HG03175 (cell line): ENCODE results near the gene CHRNA5.
"Not testable (repeated sequence)": the region's sequence is repeated elsewhere in the genome, so short reads cannot be mapped to it uniquely, and the experiment has no call there.

Source experiments
- ATAC-seq: cut with Tn5 transposase; IDR thresholded peaks from one replicate; pipeline ENCODE4 v1.9.1; 2021; ENCODE audit warnings: mild to moderate bottlenecking, moderate library complexity; ENCODE audit not compliant: unreplicated experiment

The CHRNA5 gene

DNA sequence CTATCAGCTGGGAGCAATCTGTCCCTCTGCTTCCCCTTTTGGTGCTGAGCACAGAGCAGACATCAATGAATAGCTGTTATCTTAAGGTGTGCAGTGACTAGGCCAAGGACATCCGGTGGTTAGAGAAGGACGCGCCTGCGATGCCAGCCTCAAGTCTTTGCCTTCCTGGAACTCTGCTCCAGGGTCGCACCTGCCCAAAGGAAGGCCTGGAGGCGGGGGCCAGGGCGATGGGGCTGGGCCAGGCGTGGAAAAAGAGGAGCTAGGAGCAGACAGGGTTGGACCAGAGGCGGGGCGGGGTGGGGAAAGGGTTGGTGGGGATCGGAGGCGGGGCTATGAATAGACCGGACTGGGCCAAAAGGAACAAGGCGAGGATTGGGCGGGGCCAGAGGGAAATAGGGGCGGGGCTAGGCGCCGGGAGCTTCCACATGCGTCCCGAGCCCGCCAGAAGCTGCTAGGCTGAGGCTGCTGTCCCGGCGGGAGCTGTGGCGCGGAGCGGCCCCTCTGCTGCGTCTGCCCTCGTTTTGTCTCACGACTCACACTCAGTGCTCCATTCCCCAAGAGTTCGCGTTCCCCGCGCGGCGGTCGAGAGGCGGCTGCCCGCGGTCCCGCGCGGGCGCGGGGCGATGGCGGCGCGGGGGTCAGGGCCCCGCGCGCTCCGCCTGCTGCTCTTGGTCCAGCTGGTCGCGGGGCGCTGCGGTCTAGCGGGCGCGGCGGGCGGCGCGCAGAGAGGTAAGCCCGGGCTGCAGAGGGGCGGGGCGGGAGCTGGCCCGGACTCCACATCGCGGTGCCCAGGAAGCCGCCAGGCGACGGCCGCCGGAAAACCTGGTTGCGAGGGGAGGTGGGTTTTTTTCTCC, at the start of gene CHRNA5:
TSS of gene CHRNA5 (plus strand) at position 424 of the 854 bp plus-strand sequence. CDS start at position 624, 200 bp downstream.
- peak; percentile 62 for ATAC-seq

DNA sequence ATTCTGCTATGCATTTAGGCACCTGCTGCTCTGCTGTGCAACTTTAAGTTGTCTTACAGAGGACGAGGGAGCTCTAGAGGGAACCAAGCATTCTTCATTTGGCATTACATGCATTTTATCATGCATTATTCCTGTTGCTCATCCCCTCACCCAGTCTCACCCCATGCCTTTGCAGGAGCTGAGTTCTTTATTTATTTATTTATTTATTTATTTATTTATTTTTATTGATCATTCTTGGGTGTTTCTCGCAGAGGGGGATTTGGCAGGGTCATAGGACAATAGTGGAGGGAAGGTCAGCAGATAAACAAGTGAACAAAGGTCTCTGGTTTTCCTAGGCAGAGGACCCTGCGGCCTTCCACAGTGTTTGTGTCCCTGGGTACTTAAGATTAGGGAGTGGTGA, 45.3 kb upstream of the CHRNA5 start:
- ATAC-seq, result not testable (repeated sequence)

DNA sequence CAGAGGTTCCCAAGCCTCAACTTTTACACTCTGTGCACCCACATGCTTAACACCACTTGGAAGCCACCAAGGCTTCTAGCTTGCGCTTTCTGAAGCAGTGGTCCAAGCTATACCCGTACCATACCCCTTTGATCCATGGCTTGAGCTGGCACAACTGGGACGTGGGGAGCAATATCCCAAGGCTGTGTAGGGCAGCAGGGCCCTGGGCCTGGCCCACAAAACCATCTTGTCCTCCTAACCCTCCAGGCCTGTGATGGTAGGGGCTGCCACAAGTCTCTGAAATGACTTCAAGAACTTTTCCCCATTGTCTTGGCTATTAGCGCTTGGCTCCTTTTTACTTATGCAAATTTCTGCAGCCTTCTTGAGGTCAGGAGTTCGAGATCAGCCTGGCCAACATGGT, 41.1 kb upstream of the CHRNA5 start:
- ATAC-seq, result no peak

DNA sequence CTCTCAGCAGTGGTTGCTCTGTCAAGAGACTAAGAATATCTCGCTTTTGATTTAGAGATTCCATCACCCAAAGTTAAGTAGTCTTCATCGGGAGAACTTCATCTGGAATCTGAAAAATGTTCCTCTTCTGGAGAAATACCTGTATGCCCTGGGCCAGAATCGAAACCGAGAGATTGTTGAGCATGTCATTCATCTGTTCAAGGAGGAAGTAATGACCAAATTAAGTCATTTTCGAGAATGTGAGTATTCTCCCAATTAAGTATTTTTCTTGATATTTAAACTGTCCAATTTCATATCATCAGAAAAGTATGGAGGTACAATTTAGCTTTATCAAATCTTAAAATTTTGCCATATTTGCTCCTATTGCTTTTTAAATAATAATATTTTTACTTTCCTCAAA, 38.0 kb upstream of the CHRNA5 start:
- ATAC-seq, result no peak

DNA sequence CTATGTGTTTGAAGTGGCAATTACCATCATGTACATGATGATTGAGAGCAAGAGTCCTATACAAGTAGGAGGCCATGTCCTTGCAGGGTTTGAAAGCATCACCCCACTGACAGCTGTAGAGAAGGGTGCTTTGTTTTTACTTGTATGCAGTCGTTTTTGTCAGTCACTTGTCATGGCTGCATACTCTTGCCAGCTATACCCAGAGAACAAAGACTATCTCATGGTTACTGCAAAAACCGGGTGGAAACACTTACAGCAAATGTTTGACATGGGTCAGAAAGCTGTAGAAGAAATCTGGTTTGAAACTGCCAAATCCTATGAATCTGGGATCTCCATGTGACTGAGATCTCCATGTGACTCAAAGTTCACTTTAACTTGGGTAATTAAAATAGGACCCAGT, 32.0 kb upstream of the CHRNA5 start:
- no peak for ATAC-seq

DNA sequence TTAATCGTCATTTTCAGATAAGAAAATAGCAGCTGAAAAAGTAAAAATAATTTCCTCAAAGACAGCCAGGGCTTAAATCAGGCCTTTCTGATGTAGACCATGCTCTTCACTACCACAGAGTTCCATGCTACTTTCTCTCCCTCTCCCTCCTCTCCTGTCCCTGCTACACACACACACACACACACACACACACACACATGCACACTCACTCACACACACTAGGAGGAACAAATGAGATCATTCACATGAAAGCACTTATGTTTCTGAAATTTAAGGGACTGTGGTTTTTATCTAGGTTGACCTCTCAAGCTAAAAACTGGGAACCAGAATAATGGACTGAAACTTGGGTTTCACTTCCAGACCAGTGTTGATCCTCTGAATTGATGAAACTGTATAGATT, 29.2 kb upstream of the CHRNA5 start:
- no peak for ATAC-seq

DNA sequence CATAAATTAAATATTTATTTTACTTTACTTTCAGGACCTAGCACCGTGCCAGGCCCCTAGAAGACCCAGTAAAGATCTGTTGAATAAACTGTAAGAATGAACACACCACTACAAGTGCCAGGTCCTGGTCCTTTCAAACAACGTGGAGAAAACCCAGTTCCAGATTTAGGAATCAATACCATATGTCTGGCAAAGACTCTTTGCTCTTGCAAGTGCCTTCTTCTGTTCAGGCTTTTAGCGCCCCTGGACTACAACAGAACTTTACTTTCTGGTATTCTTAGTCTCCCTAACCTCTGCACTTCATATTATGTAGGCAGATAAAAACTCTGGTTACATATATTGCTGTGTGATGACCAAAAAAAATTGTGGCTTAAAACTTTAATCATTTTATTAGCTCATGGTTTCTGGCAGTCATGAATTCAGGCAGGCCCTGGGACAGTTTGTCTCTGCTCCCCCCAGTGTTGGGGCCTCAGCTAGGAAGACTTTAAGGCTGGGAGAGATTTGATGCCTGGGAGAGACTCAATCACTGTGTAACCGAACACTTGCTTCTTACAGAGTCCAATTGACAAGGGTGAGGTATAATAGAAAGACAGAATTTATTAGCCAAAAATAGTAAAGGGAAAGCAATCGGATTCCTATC, 27.9 kb upstream of the CHRNA5 start:
- no peak for ATAC-seq

DNA sequence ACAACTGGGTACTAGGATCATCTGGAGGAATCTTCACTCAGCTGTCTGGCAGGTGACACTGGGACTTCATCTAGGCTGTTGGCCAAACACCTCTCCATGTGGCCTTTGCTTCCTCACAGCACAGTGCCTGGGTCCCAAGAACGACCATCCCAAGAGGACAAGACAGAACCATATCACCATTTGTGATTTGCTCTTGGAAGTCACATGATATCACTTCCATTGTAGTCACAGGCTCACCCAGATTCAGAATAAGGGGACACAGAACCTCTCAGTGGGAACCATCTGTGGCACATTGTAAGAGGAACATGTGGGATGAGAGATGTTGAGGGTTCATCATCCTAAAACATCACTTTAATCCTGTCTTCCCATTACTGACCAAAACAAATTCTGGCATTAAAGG, 27.0 kb upstream of the CHRNA5 start:
- ATAC-seq, result no peak

DNA sequence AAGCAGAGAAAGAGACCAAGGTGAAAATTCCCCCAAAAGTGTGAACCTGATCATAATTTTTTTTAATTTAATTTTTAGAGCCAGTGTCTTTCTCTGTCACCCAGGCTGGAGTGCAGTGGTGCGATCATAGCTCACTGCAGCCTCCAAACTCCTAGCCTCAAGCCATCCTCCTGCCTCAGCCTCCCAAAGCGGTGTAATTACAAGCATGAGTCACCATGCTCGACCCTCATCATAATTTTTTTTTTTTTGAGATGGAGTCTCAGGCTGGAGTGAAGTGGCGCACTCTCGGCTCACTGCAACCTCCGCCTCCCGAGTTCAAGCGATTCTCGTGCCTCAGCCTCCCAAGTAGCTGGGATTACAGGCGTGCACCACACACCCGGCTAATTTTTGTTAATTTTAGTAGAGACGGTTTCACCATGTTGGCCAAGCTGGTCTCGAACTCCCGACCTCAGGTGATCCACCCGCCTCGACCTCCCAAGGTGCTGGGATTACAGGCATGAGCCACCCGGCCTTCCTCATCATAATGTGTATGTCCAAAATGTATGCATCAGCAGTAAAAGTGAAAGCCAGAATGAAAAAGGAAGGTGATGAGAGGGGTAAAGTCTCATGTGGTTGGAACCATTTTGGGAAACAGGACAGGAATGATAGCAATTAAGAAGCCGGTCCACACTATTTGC, 25.7 kb upstream of the CHRNA5 start:
- not testable (repeated sequence) for ATAC-seq

DNA sequence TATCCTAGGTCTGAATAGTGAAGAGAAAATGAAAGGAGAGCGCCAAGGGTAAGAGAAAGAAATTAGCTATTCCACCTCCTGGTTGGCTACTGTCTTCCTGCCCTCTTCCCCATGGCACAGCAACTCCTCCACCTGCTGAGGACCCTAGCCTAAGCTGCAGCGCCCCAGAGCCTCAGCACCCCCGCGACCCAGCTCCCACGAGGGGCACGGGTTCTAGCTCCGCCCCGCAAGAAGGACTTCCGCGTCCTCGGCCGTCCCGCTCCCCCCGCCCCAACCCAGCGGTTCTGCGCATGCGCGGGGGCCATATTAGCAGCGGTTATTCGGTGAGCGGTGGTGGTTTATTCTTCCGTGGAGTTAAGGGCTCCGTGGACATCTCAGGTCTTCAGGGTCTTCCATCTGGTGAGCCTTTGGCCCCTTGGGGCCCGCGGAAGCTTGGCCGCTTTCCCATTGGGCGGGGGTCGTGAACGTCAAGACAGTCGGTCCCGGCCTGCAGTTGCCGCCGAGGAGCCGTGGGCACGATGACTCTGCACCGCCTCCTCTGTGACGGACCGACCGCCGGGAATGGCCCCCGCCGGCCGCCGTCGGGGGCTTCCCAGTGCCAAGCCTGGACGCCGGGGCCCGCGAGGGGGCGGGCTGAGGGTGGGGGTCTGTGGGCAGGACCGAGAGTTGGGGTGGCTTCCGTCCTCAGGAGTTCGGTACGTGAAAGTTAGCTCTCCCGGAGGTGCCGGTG, 25.0 kb upstream of the CHRNA5 start, which contains the start of gene PSMA4:
TSS of gene PSMA4 (plus strand) at position 304 of the 730 bp plus-strand sequence. CDS start 1,484 bp downstream, outside the sequence.
- peak; percentile 78 for ATAC-seq

DNA sequence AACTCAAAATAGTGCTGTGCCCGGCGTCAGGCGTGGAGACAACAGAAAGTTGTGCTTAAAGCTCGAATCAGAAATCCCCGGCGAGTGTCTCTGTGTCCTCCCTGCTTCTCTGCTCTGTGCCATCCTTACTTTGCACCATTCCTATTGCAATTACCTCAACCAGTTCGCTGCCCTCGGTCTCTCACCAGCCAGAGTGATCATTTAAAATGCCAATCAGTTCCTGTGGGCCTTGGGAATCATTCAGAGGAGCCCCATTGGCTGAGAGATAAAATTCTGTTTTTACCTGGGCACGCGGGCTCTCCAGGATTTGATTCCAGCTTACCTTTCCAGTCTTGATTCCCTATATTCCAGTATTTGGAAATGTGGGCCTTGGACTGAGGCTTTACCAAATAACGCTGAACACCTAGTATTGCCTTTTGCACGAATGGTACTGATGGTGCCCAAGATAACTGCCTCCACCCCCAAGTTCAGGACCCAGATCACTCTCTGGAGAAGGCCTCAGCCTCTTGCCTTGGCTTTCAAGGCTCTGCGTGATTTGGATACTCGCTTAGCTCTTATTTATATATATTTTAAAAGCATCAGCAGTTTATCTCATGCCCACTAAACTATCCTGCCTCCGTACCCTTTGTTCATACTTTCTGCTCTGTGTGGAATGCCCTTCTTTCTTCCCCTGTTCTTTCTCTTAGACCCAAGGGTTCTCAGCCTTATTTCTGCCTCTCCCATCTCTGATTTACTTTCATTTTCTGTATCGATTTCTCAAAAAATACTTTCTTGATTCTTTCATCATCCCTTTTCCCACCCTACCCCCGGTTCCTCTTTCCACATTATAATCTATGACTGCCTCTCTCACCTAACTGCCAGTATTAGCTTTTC, 24.2 kb upstream of the CHRNA5 start:
- ATAC-seq, result no peak

DNA sequence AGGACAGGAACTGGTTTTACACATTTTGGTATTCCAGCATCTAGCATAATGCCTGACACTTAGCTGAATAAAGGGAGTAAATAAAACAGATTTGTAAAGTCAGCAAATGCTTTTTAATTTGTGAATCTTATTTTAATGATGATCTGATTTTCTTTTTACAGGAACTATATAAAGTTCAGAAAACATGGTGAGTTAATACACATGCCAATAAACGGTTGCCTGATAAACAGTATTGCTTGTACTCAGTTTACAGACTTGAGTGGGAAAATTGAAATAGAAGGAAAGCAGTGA, 23.6 kb upstream of the CHRNA5 start:
- no peak for ATAC-seq

DNA sequence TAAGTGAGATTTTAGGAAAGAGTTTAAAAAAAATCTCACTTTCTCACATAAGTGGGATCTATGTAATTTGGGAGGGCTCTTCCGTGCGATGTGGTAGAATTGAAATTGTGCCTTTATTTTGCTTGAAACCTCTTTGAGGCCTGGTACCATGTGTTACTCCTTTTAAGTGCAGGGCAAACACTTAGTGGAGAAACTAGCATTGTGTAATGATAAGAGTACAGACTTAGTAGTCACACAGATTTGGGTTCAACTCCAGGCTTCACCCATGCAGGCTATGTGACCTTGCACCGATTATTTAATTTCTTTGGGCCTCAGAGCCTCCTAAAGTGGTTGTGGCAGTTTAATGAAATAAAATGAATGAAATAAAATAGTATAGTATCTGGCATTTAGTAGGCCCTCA, 22.7 kb upstream of the CHRNA5 start:
- ATAC-seq, result no peak

DNA sequence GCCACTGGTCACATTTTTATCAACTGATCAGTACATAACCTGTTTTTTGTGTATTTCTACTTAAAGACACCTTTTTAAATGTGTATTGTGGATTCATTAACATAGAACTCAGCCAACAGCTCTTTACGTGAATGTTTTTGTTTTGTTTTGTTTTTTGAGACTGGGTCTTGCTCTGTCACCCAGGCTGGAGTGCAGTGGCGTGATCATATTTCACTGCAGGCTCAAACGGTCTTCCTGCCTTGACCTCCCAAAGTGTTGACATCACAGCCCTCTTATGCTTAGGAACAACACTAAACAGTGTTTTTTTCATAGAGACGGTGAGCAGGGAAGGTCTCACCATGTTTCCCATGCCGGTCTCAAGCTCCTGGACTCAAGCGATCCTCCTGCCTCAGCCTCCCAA, 15.1 kb upstream of the CHRNA5 start:
- no peak for ATAC-seq

DNA sequence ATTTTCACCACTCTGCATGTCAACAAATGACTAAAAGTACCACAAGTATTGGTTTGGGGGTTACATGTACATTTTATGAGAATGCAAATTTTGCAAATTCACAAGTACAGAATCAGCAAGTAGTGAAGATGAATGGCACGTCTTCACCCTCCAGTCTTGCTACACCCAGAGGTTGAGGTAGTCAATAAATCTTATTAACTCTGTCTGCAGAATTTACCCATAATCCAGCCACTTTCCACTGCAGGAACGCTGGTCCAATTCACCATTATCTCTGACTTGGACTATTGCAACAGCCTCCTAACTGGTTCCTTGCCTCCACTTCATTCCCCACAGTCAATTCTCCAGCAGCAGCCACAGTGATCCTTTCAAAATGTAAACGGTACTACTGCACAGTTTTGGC, 14.5 kb upstream of the CHRNA5 start:
- ATAC-seq, result no peak

DNA sequence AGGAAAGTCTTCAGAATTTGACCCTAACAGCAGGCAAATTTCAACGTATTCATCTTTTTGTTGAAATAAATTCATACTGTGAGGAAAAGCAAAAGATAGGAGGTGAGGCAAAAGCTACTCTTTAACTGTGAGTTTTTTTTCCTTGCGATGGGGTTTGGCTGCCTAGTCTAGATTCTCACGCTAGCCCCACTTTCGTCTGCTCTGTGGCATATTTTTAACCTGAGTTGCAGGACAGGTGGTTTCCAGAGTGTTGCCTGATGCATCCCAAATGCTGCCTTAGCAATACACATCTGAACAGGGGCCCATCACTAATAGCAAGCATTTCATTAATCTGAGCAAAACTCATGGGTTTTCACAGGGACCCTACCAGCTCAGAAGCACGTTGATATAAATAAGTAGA, 13.4 kb upstream of the CHRNA5 start:
- no peak for ATAC-seq

DNA sequence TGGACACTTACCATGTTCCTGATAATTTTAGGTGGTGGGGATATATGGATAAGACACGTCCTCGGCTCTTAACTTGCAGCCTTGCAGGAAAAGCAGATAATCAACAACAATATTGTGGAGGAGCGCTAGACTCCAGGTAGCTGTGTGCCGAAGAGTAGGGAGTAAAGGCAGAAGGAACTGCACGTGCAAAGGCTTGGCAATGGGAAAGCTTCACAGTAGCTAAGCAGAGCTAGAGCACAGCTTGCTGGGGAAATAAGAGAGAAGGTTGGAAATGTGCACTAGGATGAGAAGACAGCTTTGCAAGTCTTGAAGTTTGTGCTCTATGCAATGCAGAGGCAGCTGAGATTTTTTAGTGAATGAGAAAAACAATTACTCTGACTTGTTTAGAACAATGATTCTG, 12.7 kb upstream of the CHRNA5 start:
- ATAC-seq, result no peak

DNA sequence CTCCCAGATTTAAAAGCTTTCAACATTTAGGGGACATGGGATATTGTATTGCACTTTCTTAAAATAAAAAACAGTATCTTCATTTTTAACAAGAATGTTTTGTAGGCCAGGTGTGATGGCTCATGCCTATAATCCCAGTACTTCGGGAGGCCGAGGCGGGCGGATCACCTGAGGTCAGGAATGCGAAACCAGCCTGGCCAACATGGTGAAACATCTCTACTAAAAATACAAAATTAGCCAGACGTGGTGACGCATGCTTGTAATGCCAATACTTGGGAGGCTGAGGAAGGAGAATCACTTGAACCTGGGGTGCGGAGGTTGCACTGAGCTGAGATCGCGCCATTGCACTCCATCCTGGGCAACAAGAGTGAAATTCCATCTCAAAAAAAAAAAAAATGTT, 5.1 kb upstream of the CHRNA5 start:
- not testable (repeated sequence) for ATAC-seq

DNA sequence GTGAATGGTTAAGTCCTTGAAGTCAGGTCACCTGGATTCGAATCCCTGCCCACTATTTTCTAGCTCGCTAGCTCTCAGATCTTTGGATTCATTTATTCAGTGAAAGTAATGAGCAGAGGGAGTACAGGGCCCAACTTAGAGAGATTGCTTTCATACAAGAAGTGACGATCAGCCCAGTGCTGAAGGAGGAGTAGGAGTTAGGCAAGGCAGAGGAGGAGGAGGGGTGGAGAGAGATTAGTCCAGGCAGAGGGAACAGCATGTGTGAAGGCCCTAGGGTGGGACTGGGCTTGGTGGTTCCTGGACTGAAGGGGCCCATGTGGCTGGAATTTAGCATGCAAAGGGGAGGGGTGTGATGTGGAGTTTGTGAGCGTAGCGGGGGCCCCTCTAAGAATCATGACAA, 3.8 kb upstream of the CHRNA5 start:
- no peak for ATAC-seq

DNA sequence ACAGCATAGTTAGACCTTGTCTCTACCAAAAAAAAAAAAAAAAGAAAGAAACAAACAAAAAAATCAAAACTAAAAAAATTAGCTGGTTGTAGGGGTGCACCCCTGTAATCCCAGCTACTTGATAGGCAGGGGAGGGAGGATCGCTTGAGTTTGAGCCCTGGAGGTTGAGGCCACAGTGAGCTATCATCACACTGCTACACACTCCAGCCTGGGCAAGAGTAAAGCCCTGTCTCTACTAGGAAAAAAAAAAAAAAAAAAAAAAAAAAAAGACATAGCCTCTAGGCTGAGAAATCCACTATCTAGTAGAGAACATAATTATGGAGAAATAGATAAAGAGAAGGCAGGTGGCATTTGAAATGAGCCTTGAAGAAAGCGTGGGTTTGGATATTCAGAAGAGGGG, 2.2 kb upstream of the CHRNA5 start:
- ATAC-seq, result no peak
